Omental fat pad (tissue), 4 donors: Measurements from ENCODE around the gene DYNLL2. TPM values are rescaled to one million over a fixed set of nuclear protein-coding genes. Genes with fewer than 3 reads are reported as not detected.

Source experiments
- ATAC-seq: fragments of 150-250 bp; one replicate; pipeline ENCODE4 v1.9.1; 2016; ENCODE audit warnings: mild to moderate bottlenecking, moderate library complexity; ENCODE audit not compliant: low FRiP score
- DNase-seq: peaks from one replicate; pipeline ENCODE4 v3.0.0-alpha.2; 2019; ENCODE audit warnings: low spot score
- total RNA-seq, 4 donors: library from RNA; depleted of rRNA; stranded (reverse); fragments of >200 nt; gene quantifications; one replicate each; pipeline ENCODE4 v1.1.0, GENCODE V29; 2016
- TF ChIP-seq, protein P1 (sequence below), 3 donors: fragments of 450-650 bp; IDR thresholded peaks; one replicate each; pipeline ENCODE4 v1.5.1; 2016 to 2017; ENCODE audit warnings: antibody characterized with exemption in 3 of 3, mild to moderate bottlenecking in 3 of 3, moderate library complexity in 2 of 3

DYNLL2 gene
- total RNA-seq, 4 donors from 2014 or later: 15.8 to 22.5 (median 20.7) TPM

DNA sequence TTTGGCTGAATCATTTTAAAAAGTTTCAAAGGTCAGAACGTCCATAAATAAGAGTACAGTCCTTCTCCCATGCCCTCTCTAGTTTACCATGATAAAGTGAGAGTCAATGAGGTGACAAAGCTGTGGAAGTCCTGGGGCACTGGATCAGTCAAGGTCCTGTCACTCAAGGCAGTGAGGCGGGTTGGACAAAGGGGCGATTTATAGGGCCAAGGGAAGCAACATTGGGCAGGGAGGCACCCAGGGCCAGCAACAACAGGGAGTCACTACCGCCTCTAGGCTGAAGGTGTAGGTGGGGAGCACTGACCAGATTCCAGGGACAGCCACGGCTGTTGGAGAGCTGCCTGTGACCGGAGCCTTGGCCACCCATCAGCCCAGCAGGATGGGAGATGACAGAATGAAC is 28.6 kb upstream of the DYNLL2 start:
- DNase-seq (no peak), ATAC-seq (no peak)
- TF ChIP-seq, protein P1, sequence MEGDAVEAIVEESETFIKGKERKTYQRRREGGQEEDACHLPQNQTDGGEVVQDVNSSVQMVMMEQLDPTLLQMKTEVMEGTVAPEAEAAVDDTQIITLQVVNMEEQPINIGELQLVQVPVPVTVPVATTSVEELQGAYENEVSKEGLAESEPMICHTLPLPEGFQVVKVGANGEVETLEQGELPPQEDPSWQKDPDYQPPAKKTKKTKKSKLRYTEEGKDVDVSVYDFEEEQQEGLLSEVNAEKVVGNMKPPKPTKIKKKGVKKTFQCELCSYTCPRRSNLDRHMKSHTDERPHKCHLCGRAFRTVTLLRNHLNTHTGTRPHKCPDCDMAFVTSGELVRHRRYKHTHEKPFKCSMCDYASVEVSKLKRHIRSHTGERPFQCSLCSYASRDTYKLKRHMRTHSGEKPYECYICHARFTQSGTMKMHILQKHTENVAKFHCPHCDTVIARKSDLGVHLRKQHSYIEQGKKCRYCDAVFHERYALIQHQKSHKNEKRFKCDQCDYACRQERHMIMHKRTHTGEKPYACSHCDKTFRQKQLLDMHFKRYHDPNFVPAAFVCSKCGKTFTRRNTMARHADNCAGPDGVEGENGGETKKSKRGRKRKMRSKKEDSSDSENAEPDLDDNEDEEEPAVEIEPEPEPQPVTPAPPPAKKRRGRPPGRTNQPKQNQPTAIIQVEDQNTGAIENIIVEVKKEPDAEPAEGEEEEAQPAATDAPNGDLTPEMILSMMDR (IDR thresholded peaks at IDR 0.05): no peak

DNA sequence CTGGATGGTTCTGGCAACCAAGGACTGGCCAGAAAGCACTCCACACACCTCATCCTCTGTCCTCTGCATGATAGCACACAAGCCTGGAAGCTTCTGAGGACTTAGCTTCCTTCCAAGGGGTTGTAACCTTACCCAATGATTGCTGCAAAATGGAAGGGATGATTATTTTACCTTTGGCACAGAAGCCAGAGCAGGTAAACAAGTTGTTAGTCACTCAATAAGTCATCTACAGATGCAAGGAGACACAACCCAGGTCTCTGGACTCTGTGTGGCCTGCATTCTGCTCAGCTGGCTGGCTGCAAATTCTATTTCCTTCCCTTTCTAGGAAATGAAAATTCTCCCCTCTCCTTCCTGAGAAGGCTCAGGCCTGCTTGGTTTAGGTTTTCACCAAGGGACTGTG is 26.7 kb upstream of the DYNLL2 start:
- ATAC-seq (no peak), DNase-seq (no peak)
- TF ChIP-seq, protein P1 (IDR thresholded peaks at IDR 0.05): no peak

DNA sequence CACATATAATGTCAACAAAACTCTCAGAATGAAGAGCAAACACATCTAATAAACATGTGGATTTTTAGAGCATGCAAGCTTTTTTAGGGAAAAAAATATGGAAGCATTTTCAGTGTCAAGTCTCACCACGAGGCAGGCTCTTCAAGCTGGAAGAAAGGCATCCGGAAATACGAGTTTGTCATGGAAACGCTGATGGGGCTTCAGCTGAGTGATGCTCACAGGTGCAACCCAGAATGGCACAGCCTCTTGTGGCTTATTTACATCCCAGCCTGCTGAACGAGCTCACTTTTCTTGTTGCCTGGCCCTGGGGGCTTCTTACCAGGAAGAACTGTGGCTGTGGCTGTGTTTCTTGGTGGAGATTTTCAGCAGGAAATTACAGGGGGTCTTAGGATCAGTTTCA is 24.1 kb upstream of the DYNLL2 start:
- no peak for ATAC-seq
- no peak for DNase-seq
- TF ChIP-seq, protein P1 (IDR thresholded peaks at IDR 0.05): no peak

DNA sequence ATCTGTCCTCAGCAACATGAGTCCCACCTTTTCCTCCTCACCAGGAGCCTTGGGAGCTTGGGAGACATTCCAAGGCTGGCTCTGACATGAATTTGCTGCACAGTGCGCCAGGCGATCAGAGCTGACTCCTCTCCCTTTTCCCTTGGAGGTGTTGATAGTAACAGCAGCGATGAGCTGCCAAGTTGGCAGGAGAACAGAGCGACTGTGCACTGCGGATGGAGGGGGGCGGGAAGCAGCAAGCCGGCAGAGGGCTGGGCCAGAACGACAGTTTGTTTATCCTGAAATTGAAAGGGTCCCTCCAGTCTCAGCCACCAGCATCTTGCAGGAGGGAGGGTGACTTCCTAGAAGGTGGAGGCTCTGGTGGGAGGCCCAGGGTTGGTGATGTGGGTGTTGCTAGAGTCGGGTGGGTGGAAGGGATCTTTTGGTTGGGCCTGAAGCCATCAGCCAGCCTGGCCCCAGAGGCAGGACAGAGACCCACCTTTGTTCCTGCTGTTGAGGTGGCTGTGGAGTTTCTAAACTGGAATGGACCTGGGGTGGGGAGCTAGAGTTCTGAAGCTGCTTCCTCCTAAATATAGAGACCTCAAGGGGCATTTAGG is 22.5 kb upstream of the DYNLL2 start:
- DNase-seq: no peak
- peak; percentile 63 for ATAC-seq

DNA sequence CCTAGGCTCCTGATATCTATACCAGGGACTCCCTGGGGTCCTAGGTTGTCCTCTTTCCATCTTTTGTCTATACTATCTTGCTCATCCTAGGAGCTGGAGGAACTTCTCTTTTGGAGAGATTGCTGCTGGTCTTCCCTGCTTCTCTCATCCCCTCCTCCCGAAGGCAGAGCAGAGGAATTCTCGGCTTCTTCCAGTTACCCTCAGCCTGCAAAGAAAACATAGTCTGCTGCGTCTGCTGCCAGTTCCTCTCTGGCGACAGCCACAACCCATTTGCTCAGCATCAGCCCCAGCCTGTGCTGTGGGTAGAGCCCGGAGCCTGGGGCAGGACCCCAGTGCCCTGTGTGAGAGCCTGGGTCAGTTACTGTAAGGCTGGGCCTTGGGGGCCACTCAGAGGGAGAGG is 21.5 kb upstream of the DYNLL2 start:
- DNase-seq (no peak), ATAC-seq (no peak)
- TF ChIP-seq, protein P1 (IDR thresholded peaks at IDR 0.05): no peak

More for the DNA sequence above, 22.5 kb upstream of the DYNLL2 start:
- TF ChIP-seq, protein P1 (IDR thresholded peaks at IDR 0.05): no peak

DNA sequence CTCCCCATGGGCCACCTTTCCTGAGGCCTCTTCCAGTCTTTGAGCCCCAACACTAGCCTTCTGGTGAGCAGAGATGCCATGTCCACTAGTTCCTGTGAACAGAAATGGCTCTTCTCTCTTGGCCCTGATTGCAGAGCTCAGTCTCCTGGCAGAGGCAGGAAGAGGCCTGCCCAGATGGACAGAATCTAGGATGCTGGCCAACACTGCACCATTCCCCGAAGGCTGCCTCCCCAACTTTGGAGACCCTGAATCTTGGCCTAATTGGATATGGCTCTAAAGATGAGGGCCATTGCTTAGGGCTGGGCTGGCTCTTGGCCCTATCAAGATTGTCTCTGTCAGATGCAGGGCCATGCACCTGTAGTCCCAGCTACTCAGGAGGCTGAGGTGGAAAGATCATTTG is 18.0 kb upstream of the DYNLL2 start:
- ATAC-seq (no peak), DNase-seq (no peak)
- TF ChIP-seq, protein P1 (IDR thresholded peaks at IDR 0.05): no peak

DNA sequence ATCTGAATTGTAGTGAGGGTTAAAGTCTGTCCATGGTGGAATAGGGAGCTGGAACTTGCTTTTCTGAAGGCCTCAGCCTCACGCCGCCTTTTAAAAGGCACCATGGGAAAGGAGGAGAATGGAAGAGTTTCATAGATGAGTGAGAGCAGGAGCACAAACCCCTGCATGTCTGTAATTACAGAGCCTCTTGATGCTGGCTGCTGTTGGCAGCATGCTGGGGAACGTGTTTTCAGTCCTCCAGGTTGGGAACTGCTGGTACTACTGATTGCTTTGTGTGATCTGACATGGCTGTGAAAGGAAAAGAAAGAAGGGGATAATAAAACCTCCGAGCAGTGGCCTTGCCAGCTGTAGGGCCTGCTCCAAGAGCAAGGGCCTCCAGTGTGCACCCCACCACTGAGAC is 16.8 kb upstream of the DYNLL2 start:
- no peak for DNase-seq

More for the DNA sequence above, 16.8 kb upstream of the DYNLL2 start:
- TF ChIP-seq, protein P1 (IDR thresholded peaks at IDR 0.05): no peak
- no peak for ATAC-seq
